HG03354 (cell line): ENCODE data around the gene TMOD2.
A peak's percentile ranks its signal among the peaks of the same experiment; 100 is the strongest.
"Not testable (repeated sequence)": the region's sequence is repeated elsewhere in the genome, so short reads cannot be mapped to it uniquely, and the experiment has no call there.

Source experiments
- ATAC-seq: cut with Tn5 transposase; IDR thresholded peaks from one replicate; pipeline ENCODE4 v1.9.1; 2021; ENCODE audit warnings: mild to moderate bottlenecking; ENCODE audit not compliant: unreplicated experiment, poor library complexity, severe bottlenecking

TMOD2 gene

DNA sequence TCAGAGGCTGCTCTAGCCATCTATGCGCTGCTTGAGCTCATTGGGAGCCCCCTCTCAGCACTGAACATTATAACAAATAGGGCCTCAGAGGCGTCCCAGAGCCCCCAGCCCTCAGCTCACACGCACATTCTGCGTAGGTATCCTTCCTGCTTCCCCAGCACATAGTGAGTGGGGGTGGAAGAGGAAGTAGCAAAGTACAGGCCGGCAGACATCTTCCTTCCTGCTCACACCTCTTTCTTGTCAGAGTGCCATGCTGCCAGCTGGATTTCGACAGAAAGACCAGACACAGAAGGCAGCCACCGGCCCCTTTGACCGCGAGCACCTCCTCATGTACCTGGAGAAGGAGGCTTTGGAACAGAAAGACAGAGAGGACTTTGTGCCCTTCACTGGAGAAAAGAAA lies 16.6 kb downstream of the TMOD2 start:
- ATAC-seq = no peak

DNA sequence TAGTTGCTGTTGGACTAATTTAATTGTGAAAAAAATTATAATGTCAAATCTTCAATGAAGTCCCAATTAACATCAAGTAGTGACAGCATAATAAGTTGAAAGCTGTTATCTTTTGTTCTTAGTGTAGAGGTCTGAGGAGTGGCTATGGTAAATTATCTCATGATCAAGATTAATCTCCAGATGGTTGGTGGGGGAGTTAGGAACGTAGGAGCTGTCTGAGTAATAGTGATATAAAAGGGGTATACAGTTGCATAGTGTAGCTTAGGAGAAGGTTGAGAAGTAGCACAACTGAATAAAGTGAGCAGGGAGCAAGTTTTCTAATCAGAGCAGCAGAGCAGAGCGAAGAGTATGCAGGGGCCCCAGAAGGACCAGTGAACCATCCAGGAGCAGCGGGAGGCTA lies 19.5 kb downstream of the TMOD2 start:
- ATAC-seq = no peak

DNA sequence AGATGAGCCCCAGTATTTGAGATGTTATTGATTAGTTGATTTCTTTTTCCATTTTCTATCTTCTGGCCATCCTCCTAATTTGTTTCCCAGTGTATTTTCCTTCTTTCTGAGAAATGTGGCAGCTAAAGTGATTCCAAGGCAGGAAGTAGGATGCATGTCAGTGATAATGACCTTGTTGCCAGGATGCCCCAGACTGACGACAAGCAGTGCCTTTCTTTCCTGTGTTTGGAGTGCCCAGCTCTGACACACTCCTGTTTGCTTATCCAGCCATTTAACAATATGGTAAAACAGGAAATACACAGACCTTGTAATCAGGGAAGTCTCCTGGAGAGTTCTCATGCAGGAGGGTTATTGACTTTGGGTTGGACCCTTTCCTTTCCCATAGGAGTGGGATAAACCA lies 20.4 kb downstream of the TMOD2 start:
- ATAC-seq = no peak

DNA sequence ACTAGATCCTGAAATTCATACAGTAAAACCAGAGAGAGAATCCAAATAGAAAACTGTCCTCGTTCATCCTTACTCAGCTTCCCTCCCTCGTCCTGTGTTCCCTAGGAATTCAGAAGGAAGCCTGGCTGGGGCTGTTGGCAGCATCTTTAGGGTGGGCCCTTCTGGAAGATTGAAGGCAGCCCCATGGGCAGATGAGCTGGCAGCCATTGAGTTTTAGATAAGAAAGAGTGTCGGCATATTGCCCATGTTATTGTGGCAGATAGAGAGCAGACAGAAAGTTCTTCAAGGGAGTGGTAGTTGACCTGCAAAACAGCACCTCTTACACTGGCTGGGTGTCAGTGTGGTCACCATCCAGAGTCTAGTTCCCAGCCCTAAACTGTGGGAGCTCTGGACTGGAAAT lies 23.5 kb downstream of the TMOD2 start:
- ATAC-seq = no peak

GRCh38 chr15:51775967-51776816 lies 24.8 kb downstream of the TMOD2 start:
- ATAC-seq = peak; percentile 72

- ATAC-seq = peak; percentile 73
These were observed 25.7 kb downstream of the TMOD2 start for GRCh38 chr15:51776952-51777569.

GRCh38 chr15:51780636-51781035 lies 29.2 kb downstream of the TMOD2 start:
- no peak for ATAC-seq

DNA sequence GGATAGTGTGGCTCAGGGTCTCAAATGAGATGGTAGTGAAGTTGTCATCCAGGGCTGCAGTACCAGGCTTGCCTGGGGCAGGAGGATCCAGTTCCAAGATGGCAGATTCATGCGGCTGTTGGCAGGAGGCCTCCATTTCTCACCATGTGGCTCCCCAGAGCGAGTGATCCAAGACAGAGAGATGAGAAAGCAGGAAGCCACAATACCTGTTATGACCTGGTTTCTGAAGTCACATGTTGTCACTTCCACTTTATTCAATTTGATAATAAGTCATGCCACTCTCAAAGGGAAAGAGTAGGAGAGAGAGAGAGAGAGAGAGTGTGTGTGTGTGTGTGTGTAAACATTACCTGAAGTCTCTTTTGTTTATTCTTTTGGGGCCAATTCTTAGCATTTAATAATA lies 30.1 kb downstream of the TMOD2 start:
- no peak for ATAC-seq

GRCh38 chr15:51782357-51782896 lies 31.0 kb downstream of the TMOD2 start:
- ATAC-seq = no peak

- ATAC-seq = no peak
These were observed 32.6 kb downstream of the TMOD2 start for GRCh38 chr15:51783967-51784366.

DNA sequence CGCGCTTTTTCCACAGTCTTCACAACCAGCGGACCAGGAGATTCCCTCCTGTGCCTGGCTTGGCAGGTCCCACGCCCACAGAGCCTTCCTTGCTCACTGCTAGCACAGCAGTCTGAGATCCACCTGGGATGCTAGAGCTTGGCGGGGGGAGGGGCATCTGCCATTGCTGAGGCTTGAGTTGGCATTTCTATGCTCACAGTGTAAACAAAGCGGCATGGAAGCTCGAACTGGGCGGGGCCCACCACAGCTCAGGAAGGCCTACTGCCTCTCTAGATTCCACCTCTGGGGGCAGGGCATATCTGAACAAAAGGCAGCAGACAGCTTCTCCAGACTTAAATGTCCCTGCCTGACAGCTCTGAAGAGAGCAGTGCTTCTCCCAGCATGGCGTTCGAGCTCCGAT lies 35.7 kb downstream of the TMOD2 start:
- ATAC-seq = not testable (repeated sequence)

DNA sequence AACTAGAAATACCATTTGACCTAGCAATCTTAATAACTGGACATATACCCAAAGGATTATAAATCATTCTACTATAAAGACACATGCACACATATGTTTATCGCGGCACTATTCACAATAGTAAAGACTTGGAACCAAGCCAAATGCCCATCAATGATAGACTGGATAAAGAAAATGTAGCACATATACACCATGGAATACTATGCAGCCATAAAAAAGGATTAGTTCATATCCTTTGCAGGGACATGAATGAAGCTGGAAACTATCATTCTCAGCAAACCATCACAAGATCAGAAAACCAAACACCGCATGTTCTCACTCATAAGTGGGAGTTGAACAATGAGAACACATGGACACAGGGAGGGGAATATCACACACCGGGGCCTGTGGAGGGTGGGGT lies 41.1 kb downstream of the TMOD2 start:
- ATAC-seq = not testable (repeated sequence)

DNA sequence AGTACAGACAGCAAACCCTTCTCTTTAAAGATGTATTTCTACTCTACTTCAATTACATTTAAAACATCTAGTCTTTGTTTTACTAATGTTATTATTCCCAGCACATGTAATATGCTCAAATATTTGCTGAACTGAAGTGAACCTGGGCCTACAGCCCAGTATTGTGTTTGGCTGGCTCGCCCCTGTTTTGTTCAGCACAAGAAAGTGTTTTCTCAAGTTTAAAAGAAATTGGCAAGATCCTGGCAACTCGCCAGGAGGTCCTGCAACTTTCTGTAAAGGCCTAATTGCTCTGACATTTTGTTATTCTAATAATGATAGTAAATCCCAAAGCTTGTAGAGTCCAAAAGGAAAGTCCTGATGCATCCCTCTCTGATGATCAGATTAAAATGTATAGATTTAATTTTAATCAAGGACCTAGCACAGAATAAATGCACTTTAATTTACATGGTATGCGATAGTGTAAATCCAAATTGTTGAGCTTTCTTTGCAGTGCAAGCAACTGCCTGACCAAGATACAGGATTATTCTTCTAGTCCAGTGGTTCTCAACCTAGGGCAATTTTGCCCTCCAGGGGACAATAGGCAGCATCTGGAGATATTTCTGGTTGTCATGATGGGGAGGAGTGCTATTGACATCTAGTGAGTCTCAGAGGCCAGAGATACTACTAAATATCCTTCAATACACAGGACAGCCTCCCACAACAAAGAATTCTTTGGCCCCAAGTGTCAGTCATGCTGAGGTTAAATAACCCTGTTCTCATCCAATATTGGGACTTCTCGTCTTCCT lies 42.3 kb downstream of the TMOD2 start:
- ATAC-seq = no peak

DNA sequence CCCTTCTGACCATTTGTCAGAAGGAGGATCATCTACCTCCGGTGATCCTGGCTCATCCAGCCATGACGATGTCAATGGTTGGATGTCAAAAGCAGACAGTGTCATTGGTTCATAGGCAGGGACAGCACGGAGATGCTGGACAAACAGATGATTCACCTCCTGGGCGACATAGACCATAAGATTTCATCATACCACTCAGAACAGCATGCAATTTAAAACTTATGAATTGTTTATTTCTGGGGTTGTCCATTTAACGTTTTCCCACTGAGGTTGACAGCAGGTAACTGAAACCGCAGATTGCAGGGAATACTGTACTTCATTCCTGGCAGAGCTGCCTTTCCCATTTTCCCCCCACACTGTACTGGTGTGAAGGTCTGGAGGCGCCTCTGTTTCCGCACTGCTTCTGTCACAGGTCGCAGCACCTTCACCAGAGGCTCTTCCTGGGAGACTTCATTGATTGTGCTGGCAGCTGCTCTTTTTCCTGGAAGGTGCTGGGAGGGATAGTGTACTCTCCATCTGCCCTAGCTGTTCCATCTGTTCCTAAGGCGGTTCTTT lies 45.5 kb downstream of the TMOD2 start:
- no peak for ATAC-seq

DNA sequence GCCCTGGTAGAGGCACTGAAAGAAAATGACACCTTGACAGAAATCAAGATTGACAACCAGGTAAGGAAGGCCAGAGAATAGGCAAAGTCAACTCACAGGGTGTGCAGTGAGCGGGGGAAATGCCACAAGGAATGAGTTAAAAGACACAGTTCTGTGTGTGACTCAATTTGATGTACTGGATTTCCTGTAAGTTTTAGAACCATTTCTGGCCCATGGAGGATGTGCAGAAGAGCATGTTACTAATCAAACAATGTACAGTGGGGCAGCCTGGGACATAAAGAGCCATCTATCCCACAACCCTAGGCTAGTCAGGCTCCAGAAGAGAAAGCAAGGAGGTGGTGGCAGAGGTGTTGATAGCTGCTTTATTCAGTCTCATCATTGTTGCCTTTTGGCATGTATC lies 46.9 kb downstream of the TMOD2 start:
- no peak for ATAC-seq

GRCh38 chr15:51799282-51800252 lies 48.2 kb downstream of the TMOD2 start:
- ATAC-seq = no peak

GRCh38 chr15:51801391-51801835 lies 50.0 kb downstream of the TMOD2 start:
- ATAC-seq = no peak

DNA sequence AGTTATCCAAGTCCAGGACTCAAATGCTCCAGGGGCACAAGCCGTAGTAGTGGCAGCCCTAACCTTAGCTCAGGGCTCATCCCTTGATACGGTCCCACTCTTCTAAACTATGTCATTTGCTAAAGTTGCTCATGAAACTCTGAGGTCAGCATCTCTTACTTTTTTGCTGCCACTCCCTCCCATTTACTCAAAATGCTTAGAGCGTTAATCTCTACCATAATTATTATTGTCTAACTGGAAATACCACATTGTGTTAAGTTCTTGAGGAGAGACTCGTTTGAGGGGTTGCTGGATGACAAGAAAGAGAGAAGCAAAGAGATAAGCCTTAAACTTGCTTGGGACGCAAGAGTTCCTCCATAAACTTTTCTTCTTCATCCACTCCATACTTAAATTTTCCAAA lies 51.2 kb downstream of the TMOD2 start:
- ATAC-seq = no peak

- ATAC-seq = no peak
These were observed 52.6 kb downstream of the TMOD2 start for GRCh38 chr15:51803965-51804364.
